Neuronal stem cell (in vitro differentiated cells): ENCODE measurements around the gene LIMK2.
"Not testable (repeated sequence)": the region's sequence is repeated elsewhere in the genome, so short reads cannot be mapped to it uniquely, and the experiment has no call there.

ENCODE experiments used
- DNase-seq: peaks from one replicate; pipeline ENCODE4 v3.0.0-alpha.2; 2013; ENCODE audit warnings: low spot score
- H2AFZ ChIP-seq: one replicate; pipeline ENCODE4 v1.6.1; 2013; ENCODE audit warnings: mild to moderate bottlenecking, low read length, inconsistent platforms
- H2AK5ac ChIP-seq: 2 replicates; pipeline ENCODE4 v1.6.1; 2013; ENCODE audit warnings: low read depth, mild to moderate bottlenecking, inconsistent platforms, low read length, moderate library complexity, mixed read lengths
- H2BK120ac ChIP-seq: 2 replicates; pipeline ENCODE4 v1.6.1; 2013; ENCODE audit warnings: low read depth, mild to moderate bottlenecking, inconsistent platforms, low read length, moderate library complexity, mixed read lengths
- H2BK12ac ChIP-seq: one replicate; pipeline ENCODE4 v1.6.1; 2013; ENCODE audit warnings: low read length, inconsistent platforms
- H2BK15ac ChIP-seq: 2 replicates; pipeline ENCODE4 v1.6.1; 2013; ENCODE audit warnings: mild to moderate bottlenecking, low read length, inconsistent platforms, mixed read lengths
- H2BK5ac ChIP-seq: one replicate; pipeline ENCODE4 v1.6.1; 2013; ENCODE audit warnings: inconsistent platforms, mild to moderate bottlenecking, low read length, moderate library complexity
- H3K14ac ChIP-seq: one replicate; pipeline ENCODE4 v1.6.1; 2013; ENCODE audit warnings: low read length, inconsistent platforms
- H3K18ac ChIP-seq: 2 replicates; pipeline ENCODE4 v1.6.1; 2013; ENCODE audit warnings: low read length, inconsistent platforms
- H3K23ac ChIP-seq: 2 replicates; pipeline ENCODE4 v1.6.1; 2013; ENCODE audit warnings: low read depth, mild to moderate bottlenecking, mixed read lengths, low read length, inconsistent platforms; ENCODE audit not compliant: poor library complexity
- H3K27ac ChIP-seq: replicated peaks from 3 replicates; pipeline ENCODE4 v1.5.1; 2013; ENCODE audit warnings: low read length, inconsistent platforms
- H3K27me3 ChIP-seq, 3 experiments: 2 replicates each; pipeline ENCODE4 v1.6.1; 2013; ENCODE audit warnings: low read length in 3 of 3, mild to moderate bottlenecking in 2 of 3, inconsistent platforms in 1 of 3, low read depth in 1 of 3, mixed read lengths in 1 of 3, moderate library complexity in 1 of 3; ENCODE audit not compliant: control insufficient read depth in 3 of 3, insufficient read depth in 3 of 3
- H3K36me3 ChIP-seq, 2 donors: replicated peaks in 1 of 2; 2 replicates each; pipeline ENCODE4 v1.6.1; 2013; ENCODE audit warnings: low read length in 2 of 2; ENCODE audit not compliant: control insufficient read depth in 2 of 2, insufficient read depth in 2 of 2
- H3K4ac ChIP-seq: 2 replicates; pipeline ENCODE4 v1.6.1; 2013; ENCODE audit warnings: inconsistent platforms, mild to moderate bottlenecking, low read length, moderate library complexity
- H3K4me1 ChIP-seq, 2 donors: 1 replicate in 1 of 2; 2 replicates in 1 of 2; pipeline ENCODE4 v1.6.1; 2013; ENCODE audit warnings: low read length in 2 of 2, low read depth in 1 of 2; ENCODE audit not compliant: control insufficient read depth in 2 of 2, insufficient read depth in 1 of 2
- H3K4me2 ChIP-seq: one replicate; pipeline ENCODE4 v1.6.1; 2013; ENCODE audit warnings: mild to moderate bottlenecking, low read length, inconsistent platforms; ENCODE audit not compliant: insufficient read depth, poor library complexity, severe bottlenecking
- H3K4me3 ChIP-seq, 2 donors: 2 replicates each; pipeline ENCODE4 v1.5.1; 2013; ENCODE audit warnings: low read length in 2 of 2, mild to moderate bottlenecking in 2 of 2, inconsistent platforms in 1 of 2, moderate library complexity in 1 of 2
- H3K79me1 ChIP-seq: one replicate; pipeline ENCODE4 v1.6.1; 2013; ENCODE audit warnings: low read depth, mild to moderate bottlenecking, inconsistent platforms, low read length, moderate library complexity
- H3K9ac ChIP-seq: one replicate; pipeline ENCODE4 v1.6.1; 2013; ENCODE audit warnings: mild to moderate bottlenecking, low read depth, low read length, inconsistent platforms; ENCODE audit not compliant: poor library complexity
- H3K9me3 ChIP-seq, 2 donors: replicated peaks in 1 of 2; 2 replicates each; pipeline versions ENCODE3 to v1.6.1; 2013; ENCODE audit warnings: low read length in 2 of 2, mild to moderate bottlenecking in 2 of 2, inconsistent platforms in 1 of 2, low read depth in 1 of 2, mixed read lengths in 1 of 2, moderate library complexity in 1 of 2; ENCODE audit not compliant: control insufficient read depth in 2 of 2, insufficient read depth in 1 of 2
- H4K8ac ChIP-seq: one replicate; pipeline ENCODE4 v1.6.1; 2013; ENCODE audit warnings: low read depth, mild to moderate bottlenecking, inconsistent platforms, low read length, moderate library complexity
- H4K91ac ChIP-seq: one replicate; pipeline ENCODE4 v1.6.1; 2013; ENCODE audit warnings: low read length, low read depth, mild to moderate bottlenecking, inconsistent platforms; ENCODE audit not compliant: poor library complexity
- WGBS, 2 donors: extraction: QIAGEN DNeasy Blood & Tissue Kit; methylation state at CpG; one replicate each; pipeline ENCODE4 v1.1.7; 2013; ENCODE audit warnings: missing lambda C conversion rate in 2 of 2, mixed read lengths in 1 of 2; ENCODE audit not compliant: insufficient read length in 2 of 2, insufficient replicate concordance in 1 of 2; ENCODE audit errors: extremely low coverage in 2 of 2; 5-methylcytosine and 5-hydroxymethylcytosine counted together

LIMK2 gene

DNA sequence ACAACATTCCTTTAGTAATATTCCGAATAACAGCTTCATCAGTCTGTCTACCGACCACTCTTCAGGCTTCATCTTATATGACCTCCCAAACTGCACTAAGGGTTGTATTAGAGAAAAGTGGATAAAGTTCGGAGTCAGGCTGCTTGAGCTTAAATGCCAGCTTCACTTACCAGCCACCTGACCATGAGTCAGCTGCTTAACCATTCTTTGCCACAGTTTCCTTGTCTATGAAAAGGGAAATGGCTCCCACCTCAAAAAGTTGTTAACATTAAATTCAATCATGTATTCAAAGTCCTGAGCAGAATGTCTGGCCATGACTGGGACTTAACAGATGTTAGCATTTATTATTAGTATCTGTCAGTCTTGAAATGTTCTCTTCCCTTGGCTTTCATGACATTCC, 20.9 kb downstream of the LIMK2 start:
- H3K4me3 ChIP-seq = no peak overlapping the region
- H2AFZ ChIP-seq = no peak overlapping the region
- H3K27me3 ChIP-seq = no peaks in the 10 kb centered on the region
- no peak for DNase-seq
- H2BK120ac ChIP-seq = no peak overlapping the region
- H4K91ac ChIP-seq = no peak overlapping the region
- no peak overlapping the region for H3K27ac ChIP-seq
- H3K79me1 ChIP-seq = no peaks in the 10 kb centered on the region
- H4K8ac ChIP-seq = no peak overlapping the region
- H2BK15ac ChIP-seq = no peak overlapping the region
- no peak overlapping the region for H2BK5ac ChIP-seq
- peaks cover 0 to 39% of the 10 kb centered on the region in 2 donors for H3K36me3 ChIP-seq
- peaks cover 6 to 12% of the 10 kb centered on the region in 2 donors for H3K4me1 ChIP-seq
- H3K4me2 ChIP-seq = no peak overlapping the region
- no peak overlapping the region for H3K14ac ChIP-seq
- H2AK5ac ChIP-seq = no peak overlapping the region
- no peak overlapping the region for H3K9ac ChIP-seq
- no peak overlapping the region for H3K4ac ChIP-seq
- WGBS, 2 donors = no CpG with 5 or more reads among the region's 3 CpGs
- H3K9me3 ChIP-seq = no peaks in the 10 kb centered on the region
- H3K18ac ChIP-seq = no peak overlapping the region
- no peak overlapping the region for H2BK12ac ChIP-seq
- no peak overlapping the region for H3K23ac ChIP-seq

DNA sequence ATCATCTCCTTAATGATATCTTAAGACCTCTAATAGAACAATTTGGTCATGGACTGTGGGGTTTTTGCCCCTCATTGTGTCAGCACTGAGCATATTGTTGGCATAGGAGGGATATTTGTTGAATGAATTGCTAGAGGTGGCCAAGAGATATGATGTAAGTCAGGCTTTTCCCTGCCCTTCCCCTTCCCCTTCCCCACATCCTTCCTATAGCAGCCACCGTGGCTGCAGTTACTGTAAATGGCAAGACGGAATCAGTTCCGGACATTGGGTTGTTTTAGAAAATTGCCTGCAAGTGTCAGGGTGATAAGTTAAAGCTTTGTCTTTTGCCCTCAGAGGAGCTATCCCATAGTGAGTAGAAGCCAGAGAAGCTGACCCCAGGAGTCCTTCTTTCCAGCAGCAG, 23.0 kb downstream of the LIMK2 start:
- Histone ChIP-seq H2AFZ (no peak overlapping the region), H3K9ac (no peak overlapping the region)
- DNase-seq = no peak

DNA sequence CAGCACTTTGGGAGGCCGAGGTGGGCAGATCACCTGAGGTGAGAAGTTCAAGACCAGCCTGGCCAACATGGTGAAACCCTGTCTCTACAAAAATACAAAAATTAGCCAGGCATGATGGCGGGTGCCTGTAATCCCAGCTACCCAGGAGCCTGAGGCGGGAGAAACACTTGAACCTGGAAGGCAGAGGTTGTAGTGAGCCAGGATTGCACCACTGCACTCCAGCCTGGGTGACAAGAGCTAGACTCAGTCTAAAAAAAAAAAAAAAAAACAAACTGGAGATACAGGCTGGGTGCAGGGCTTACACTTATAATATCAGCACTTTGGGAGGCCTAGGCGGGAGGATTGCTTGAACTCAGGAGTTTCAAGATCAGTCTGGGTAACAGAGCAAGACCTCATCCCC, 23.9 kb downstream of the LIMK2 start:
- H3K27ac ChIP-seq, H4K8ac ChIP-seq, H3K27me3 ChIP-seq, H3K14ac ChIP-seq, H3K4me3 ChIP-seq, H2BK15ac ChIP-seq, H3K9ac ChIP-seq, H3K4me1 ChIP-seq, H3K18ac ChIP-seq, H4K91ac ChIP-seq, H2AK5ac ChIP-seq, H3K9me3 ChIP-seq, H3K79me1 ChIP-seq, DNase-seq, H3K4ac ChIP-seq, H2BK120ac ChIP-seq, H2BK12ac ChIP-seq, H2AFZ ChIP-seq, H3K4me2 ChIP-seq, H2BK5ac ChIP-seq, H3K23ac ChIP-seq: not testable (repeated sequence)
- WGBS, 2 donors = no CpG with 5 or more reads among the region's 4 CpGs
- peaks cover 0 to 33% of the 10 kb centered on the region in 2 donors for H3K36me3 ChIP-seq

More for the DNA sequence above, 23.0 kb downstream of the LIMK2 start:
- Histone ChIP-seq H3K27me3 (no peaks in the 10 kb centered on the region), H2BK5ac (no peak overlapping the region), H2BK12ac (no peak overlapping the region), H4K91ac (no peak overlapping the region), H3K36me3 (peaks cover 0 to 33% of the 10 kb centered on the region in 2 donors), H3K18ac (no peak overlapping the region), H3K4me2 (no peak overlapping the region), H3K4me3 (no peak overlapping the region), H2BK15ac (no peak overlapping the region), H3K9me3 (no peaks in the 10 kb centered on the region), H4K8ac (no peak overlapping the region), H3K23ac (no peak overlapping the region), H2AK5ac (no peak overlapping the region), H3K14ac (no peak overlapping the region), H3K79me1 (no peaks in the 10 kb centered on the region), H3K4ac (no peak overlapping the region), H3K4me1 (peaks cover 0 to 2% of the 10 kb centered on the region in 2 donors), H3K27ac (no peak overlapping the region), H2BK120ac (no peak overlapping the region)
- no CpG with 5 or more reads among the region's 3 CpGs for WGBS, 2 donors

DNA sequence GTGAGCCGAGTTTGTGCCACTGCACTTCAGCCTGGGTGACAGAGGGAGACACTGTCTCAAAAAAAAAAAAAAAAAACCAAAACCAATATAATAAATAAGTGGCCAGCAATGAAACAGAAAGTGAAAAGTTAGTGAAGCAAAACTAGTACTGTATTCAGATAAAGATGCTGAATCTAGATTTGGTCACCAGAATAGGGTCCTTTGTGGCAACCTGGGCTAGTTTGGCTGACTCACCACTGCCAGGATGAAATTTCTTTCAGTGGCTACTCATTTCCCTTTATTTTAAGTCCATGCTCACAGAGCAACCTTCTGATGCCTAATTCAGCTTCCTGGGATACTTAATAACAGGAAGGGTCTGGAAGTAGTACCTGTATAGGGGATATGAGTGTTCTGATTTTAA, 26.0 kb downstream of the LIMK2 start:
- H2BK5ac ChIP-seq = no peak overlapping the region
- no peaks in the 10 kb centered on the region for H3K9me3 ChIP-seq
- no peak overlapping the region for H3K18ac ChIP-seq
- no peak overlapping the region for H4K8ac ChIP-seq
- H3K23ac ChIP-seq = no peak overlapping the region
- H2AK5ac ChIP-seq = no peak overlapping the region
- no peak overlapping the region for H2AFZ ChIP-seq
- H3K9ac ChIP-seq = no peak overlapping the region
- H3K36me3 ChIP-seq = peaks cover 0 to 23% of the 10 kb centered on the region in 2 donors
- no peak overlapping the region for H2BK15ac ChIP-seq
- H3K4me3 ChIP-seq = no peak overlapping the region
- no peak overlapping the region for H2BK12ac ChIP-seq
- H3K27ac ChIP-seq = no peak overlapping the region
- H3K4me1 ChIP-seq = peaks cover 0 to 3% of the 10 kb centered on the region in 2 donors
- H2BK120ac ChIP-seq = no peak overlapping the region
- H4K91ac ChIP-seq = no peak overlapping the region
- WGBS, 2 donors = no CpG with 5 or more reads among the region's 1 CpG
- no peaks in the 10 kb centered on the region for H3K79me1 ChIP-seq
- no peak overlapping the region for H3K4ac ChIP-seq
- H3K4me2 ChIP-seq = no peak overlapping the region
- no peak for DNase-seq
- H3K27me3 ChIP-seq = no peaks in the 10 kb centered on the region
- H3K14ac ChIP-seq = no peak overlapping the region
